HG03280 (cell line): ENCODE measurements around the gene SLC45A1.
"Not testable (repeated sequence)": the region's sequence is repeated elsewhere in the genome, so short reads cannot be mapped to it uniquely, and the experiment has no call there.

ENCODE experiments used
- ATAC-seq: cut with Tn5 transposase; IDR thresholded peaks from one replicate; pipeline ENCODE4 v1.9.1; 2021; ENCODE audit warnings: mild to moderate bottlenecking, moderate library complexity; ENCODE audit not compliant: unreplicated experiment

Gene SLC45A1

GRCh38 chr1:8317647-8318381, at the start of gene SLC45A1:
Gene SLC45A1, plus strand, starts transcription at chr1:8318114. Its CDS starts 6,216 bp downstream, at chr1:8324330.
- no peak for ATAC-seq

- no peak for ATAC-seq
Observed at GRCh38 chr1:8273036-8273435, 44.9 kb upstream of the SLC45A1 start.

- ATAC-seq = no peak
Observed at GRCh38 chr1:8274352-8274751, 43.6 kb upstream of the SLC45A1 start.

GRCh38 chr1:8276173-8276914, 41.6 kb upstream of the SLC45A1 start:
- ATAC-seq = no peak

- no peak for ATAC-seq
Observed at GRCh38 chr1:8276932-8277331, 41.0 kb upstream of the SLC45A1 start.

GRCh38 chr1:8278677-8279076, 39.2 kb upstream of the SLC45A1 start:
- ATAC-seq = not testable (repeated sequence)

GRCh38 chr1:8281843-8282509, 35.9 kb upstream of the SLC45A1 start:
- ATAC-seq = no peak

GRCh38 chr1:8283058-8283884, 34.6 kb upstream of the SLC45A1 start:
- peak; percentile 92 for ATAC-seq

- no peak for ATAC-seq
Observed at GRCh38 chr1:8284127-8284526, 33.8 kb upstream of the SLC45A1 start.

GRCh38 chr1:8285103-8285502, 32.8 kb upstream of the SLC45A1 start:
- ATAC-seq = no peak

- no peak for ATAC-seq
Observed at GRCh38 chr1:8285965-8286364, 31.9 kb upstream of the SLC45A1 start.

- ATAC-seq = no peak
Observed at GRCh38 chr1:8293118-8293517, 24.8 kb upstream of the SLC45A1 start.

- ATAC-seq = no peak
Observed at GRCh38 chr1:8293641-8294169, 24.2 kb upstream of the SLC45A1 start.

- ATAC-seq = no peak
Observed at GRCh38 chr1:8294170-8294697, 23.7 kb upstream of the SLC45A1 start.

- no peak for ATAC-seq
Observed at GRCh38 chr1:8297245-8297644, 20.7 kb upstream of the SLC45A1 start.

GRCh38 chr1:8299963-8300362, 18.0 kb upstream of the SLC45A1 start:
- ATAC-seq = no peak

GRCh38 chr1:8302081-8302956, 15.6 kb upstream of the SLC45A1 start:
- ATAC-seq = no peak

- no peak for ATAC-seq
Observed at GRCh38 chr1:8303141-8303540, 14.8 kb upstream of the SLC45A1 start.

- ATAC-seq = no peak
Observed at GRCh38 chr1:8303876-8304275, 14.0 kb upstream of the SLC45A1 start.
